NCI-H446 (cell line): ENCODE data around the gene TFCP2.
"Not testable (repeated sequence)": the region's sequence is repeated elsewhere in the genome, so short reads cannot be mapped to it uniquely, and the experiment has no call there.

ENCODE experiments used
- DNase-seq, 2 experiments: peaks; one replicate each; lab custom pipeline; 2025; lab: John Stamatoyannopoulos, UW

TFCP2 gene

GRCh38 chr12:51172515-51173431, at the start of gene TFCP2:
TSS of gene TFCP2 (minus strand) at chr12:51173135. CDS start at chr12:51172422, 713 bp downstream.
- DNase-seq, result peak; percentile 68 to 90

DNA sequence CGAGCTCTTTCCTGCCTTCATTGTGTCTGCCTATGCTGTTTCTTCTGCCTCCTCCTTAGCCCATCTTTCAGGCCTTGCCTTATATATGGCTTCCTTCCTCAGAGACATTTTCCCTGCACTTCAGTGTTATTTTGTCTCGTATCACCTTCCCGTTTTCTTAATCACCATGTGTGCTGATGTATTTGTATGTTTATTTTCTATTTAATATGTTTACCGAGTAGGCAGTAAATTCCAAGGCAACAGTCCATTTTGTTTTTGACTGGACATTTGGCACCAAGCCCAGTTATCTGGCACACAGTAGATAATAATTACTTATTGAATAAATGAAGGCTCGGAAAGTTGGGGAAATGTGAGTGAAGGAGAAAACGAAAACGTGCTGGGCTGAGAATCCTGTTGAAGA, 49.5 kb upstream of the TFCP2 start:
- no peak for DNase-seq

DNA sequence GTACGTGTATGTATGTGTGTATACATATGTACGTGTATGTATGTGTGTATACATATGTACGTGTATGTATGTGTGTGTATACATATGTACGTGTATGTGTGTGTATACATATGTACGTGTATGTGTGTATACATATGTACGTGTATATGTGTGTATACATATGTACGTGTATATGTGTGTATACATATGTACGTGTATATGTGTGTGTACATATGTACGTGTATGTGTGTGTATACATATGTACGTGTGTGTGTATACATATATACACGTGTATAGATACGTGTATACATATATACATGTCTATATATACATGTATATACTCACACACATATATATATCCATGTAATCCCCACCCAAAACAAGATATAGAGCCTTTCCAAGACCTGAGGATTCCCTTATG, 46.9 kb upstream of the TFCP2 start:
- DNase-seq, result not testable (repeated sequence)

- no peak for DNase-seq
Measured at GRCh38 chr12:51219322-51219721, 46.4 kb upstream of the TFCP2 start.

DNA sequence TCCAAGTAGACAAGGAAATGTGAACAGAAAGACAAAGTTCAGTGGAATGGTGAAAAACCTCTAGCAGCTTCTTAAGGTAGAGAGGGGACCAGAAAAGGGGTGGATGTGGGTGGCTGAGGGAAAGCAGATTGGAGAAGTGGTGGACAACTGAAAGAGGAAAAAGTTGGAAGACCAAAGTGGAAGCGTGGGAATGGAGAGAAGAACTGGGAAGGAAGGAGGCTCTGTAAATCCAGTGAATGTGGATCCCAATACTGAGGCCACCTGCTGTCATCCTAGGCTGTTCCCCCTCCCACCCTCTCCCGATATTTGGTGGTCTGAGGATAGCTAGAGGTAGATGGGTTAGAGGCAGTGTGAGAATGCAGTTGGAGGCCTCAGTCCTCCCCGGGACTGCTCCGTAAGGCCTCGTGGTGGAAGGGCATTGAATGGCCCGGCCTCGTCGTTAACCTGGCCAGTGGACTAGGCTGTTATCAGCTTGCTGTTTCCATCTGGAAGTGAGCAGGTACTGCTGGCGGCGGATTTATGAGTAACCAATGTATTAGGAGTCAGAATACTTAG, 45.7 kb upstream of the TFCP2 start:
- DNase-seq, result no peak

GRCh38 chr12:51217968-51218606, 45.2 kb upstream of the TFCP2 start, which contains the start of gene POU6F1:
TSS of gene POU6F1 (minus strand) at chr12:51218062. CDS start at chr12:51206836, 11,226 bp downstream.
- DNase-seq, result peak; percentile 69 to 81

DNA sequence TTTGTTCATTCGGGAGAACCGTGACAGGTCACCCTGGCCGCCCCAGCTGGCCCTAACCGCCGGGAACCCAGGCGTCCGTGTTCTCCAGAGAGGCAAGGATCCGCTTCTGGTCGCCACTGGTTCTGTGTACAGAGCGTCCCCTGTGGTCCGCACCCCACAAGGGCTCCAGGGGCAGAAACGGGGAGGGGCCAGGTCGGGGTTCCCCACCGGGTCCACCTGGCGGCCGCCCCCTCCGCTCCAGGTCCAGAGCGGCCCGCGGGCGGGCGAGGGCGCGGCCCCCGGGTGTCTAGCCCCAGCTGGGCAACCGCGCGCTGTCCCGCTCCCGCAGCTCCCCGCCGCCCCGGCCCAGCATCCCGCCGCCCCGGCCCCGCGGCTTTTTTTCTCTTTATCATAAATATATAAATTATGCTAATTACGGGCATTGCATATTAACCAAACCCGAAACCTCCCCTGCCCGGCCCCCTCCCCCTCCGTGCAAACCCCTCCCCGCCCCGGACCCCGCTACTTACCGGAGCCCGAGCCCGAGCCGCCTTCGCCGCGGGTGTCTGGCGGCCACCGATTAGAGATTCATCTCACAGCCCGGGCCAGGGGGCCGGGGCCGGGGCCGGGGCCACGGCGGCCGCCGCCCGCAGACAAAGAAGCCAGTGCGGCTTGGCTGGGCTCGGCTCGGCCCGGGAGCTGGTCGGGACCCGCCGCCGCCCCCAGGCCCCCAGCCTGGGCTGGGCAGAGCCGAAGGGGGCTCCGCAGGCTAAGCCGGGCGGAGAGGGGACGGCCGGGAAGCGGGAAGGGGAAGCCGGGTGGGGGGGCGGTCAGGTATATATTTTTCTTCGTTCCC, 44.4 kb upstream of the TFCP2 start:
- peak in 1 of 2 experiments; percentile 47 for DNase-seq

DNA sequence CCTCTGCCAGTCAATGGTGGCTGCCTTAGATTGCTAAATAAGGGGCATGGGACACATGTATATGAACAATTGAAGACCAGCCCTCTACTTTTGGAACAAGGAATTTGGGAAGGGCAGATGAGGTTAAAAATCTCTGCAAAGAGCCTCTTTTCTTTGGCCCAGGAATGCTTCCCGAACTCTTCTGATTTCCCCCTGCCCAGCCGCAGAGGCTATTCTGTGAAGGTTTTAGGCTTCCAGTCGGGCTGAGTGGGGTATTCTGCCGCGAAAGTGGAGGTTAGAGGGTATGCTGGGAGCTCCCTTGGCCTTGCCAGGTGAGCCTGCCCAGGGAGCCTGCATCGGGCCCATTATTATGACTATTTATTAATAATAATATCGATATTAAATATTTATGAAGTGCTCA, 43.7 kb upstream of the TFCP2 start:
- no peak for DNase-seq

GRCh38 chr12:51214895-51215294, 42.0 kb upstream of the TFCP2 start:
- DNase-seq, result no peak

DNA sequence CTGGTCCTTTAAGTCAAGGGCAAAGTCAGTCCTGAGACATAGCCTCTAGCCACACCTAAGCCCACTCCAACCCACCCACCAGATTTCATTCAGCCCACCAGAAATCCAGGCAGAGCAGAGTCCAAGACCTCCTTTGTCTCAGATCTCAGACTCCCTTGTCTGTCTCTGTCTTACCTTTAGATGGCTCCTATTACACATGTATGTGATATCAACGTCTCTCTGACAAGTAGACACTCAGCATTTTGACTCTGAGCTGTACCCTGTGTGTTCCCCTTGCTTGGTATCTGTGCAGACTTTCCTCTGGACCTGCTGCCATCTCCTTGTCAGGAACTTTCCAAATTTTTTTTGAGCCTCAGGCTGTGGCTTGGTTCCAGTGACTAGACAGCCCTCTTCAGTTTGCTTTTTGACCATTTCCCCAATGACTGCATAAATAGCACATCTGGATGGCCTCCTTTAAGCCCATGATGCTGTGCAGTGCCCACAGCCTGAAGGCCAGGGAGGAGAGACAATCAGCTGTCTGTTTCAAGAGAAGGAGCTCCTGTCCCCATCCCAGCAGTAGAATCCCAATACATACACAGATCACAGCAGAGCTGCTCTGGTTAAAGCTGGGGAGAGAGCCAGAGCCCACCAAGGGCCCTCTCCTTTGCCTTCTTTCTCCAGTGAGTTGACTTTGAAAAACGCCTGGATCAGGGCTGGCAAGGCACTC, 37.9 kb upstream of the TFCP2 start:
- no peak for DNase-seq

DNA sequence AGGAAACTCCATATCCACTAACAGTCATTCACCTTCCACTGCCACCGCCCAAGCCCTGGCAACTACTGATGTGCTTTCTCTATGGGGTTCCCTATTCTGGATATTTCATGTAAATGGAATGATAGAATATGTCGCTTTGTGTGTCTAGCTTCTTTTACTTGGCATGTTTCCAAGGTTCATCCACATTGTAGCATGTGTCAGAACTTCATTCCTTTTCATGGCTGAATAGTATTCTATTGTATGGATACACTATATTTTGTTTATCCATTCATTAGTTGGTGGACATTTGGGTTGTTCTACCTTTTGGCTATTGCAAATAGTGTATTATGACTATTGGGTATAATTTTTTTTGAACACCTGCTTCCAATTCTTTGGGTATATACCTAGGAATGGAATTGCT, 36.3 kb upstream of the TFCP2 start:
- DNase-seq, result no peak

DNA sequence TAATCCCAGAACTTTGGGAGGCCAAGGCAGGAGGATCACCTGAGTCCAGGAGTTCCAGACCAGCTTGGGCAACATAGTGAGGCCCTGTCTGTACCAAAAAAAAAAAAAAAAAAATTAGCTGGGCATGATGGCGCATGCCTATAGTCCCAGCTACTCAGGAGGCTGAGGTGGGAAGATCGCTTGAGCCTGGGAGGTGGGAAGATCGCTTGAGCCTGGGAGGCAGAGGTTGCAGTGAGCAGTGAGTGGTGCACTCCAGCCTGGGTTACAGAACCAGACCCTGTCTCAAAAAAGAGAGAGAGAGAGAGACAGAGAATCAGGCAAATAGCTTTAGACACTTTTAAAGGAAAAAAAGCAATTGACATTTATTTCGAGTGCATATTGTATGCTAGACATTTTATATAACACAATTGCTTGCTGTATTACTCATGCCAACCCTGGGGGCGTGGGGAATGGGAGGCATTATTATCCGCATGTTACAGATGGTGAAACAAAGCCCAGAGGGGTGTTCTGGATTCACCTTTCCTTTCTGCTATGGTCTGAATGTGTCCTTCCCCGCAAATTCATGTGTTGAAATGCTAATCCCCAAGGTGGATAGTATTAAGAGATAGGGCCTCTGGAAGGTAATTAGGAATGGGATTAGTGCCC, 35.2 kb upstream of the TFCP2 start:
- no peak for DNase-seq

GRCh38 chr12:51205350-51205749, 32.4 kb upstream of the TFCP2 start:
- DNase-seq, result no peak

GRCh38 chr12:51202718-51203117, 29.8 kb upstream of the TFCP2 start:
- DNase-seq, result no peak

GRCh38 chr12:51200806-51201205, 27.9 kb upstream of the TFCP2 start:
- no peak for DNase-seq

DNA sequence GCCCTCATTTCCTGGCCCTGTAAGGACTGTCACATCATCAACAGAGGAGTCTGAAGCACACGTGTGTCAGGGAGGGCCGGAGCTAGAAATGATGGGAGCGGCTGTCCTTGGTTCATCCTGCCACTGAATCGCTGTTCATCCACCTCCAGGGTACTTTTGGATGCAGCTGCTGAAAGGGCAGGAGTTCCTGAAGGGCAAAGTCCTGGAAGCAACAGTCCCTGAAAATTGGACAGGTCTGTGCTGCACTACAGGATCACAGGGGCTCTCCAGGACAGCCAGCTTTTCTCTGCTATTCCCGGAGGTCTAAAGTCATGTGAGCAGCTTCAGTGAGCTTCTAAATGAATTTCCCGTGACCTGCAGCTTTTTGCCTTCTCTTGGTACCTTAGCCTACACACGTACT, 27.2 kb upstream of the TFCP2 start:
- no peak for DNase-seq

- DNase-seq, result no peak
Measured at GRCh38 chr12:51199366-51199945, 26.5 kb upstream of the TFCP2 start.

DNA sequence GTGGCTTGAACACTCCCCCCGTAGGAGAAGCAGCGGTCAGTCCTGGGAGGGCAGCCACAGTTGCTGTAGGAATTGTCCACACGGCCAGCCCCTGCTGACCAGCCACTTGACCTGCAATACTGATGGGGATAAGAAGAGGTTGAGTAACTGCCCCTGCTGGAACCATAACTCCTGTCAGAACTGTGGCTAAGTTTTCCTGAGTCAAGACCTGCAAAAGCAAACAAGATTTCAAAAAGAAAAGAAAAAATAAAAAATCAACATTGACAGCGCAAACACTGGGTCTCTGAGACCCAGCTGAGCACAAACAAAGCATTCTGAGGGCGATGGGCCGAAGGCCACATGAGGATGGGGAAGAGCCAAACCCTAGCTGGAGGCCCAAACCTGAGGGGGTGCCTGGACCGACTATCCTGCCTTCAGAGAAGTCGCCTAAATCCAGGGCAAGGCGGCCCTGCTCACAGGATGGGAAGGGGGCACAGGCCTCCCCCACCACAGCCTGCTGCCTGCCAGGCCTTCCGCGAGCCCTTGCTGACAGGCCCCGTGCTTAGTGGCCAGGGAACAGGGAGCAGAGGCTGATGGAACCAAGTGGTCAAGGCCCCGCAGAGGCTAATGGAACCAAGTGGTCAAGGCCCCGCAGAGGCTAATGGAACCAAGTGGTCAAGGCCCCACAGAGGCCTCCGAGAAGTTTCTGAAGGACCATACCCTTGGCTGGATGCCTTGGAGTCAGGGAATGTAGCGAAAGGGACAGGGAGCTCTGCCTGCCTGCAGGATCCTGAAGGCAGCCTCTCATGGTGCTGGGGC, 25.8 kb upstream of the TFCP2 start:
- no peak for DNase-seq

DNA sequence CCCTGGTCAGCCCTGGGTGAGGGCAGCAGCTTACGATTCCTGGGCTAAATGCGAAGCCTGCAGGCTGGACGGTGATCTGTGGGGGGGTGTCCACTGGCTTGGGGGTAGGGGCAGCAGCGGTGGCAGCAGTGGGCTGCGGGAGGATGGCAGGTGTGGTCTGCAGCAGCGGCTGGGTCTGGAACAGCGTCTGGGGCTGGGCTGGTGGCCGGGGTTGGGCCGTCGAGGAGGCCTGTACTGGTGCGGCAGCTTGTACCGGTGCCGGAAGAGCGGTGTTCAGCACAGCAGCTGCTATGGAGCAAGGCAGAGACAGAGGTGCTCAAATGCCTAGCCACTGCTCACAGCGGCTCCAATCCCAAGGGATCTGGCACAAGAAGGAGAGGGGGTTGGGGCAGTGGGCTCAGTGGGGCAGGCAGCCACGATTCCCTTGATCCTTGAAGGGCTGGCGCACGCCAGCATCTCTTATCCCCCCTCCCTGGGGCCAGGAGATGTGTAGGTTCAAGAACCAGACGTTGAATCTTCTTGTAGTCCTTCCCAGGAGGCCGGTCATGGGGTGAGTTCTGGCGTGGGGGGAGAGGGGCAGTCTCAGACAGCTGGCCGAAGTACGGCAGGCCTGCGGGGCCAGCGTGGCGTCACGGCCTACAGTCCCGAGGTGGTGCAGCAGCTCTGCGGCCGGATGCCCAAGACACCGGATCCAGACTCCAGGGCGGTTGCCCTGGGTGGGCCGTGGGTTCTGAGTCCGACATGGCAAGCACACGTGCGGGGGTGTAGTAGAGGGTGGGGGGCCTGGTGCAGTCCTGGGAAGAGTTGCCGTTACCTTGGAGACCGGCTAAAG, 25.0 kb upstream of the TFCP2 start:
- DNase-seq, result no peak
